Measurements from ENCODE around the gene STBD1.
"Not testable (repeated sequence)": the region's sequence is repeated elsewhere in the genome, so short reads cannot be mapped to it uniquely, and the experiment has no call there.

The STBD1 gene

GRCh38 chr4:76305971-76306881 lies at the start of gene STBD1:
Gene STBD1 (plus strand): TSS chr4:76306733. CDS start chr4:76306770, 37 bp downstream.
- in situ Hi-C loops (cut with HindIII; ENCODE audit: low sequenced_read_pairs) = no loop called here

DNA sequence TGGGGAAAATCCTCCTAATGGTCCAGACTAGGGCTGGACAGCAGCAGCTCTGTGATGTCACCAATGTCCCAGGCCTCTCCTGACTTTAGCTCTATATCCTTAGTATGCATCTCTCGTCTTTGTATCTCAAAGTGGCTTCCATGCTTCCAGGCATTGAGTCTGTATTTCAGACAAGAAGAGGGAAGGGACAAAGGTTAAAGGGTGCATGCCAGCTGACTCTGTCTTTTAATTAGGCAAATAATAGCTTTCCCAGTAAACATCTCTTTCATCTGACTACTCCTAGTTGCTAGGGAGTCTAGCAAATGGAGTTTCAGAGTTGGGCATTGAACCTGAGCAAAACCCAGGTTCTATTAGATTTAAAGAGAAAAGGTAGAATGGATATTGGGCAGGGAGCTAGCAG lies 49.6 kb upstream of the STBD1 start:
- in situ Hi-C loops (cut with HindIII; ENCODE audit: low sequenced_read_pairs) = no loop called here

- in situ Hi-C loops (cut with HindIII; ENCODE audit: low sequenced_read_pairs) = no loop called here
These were observed 48.7 kb upstream of the STBD1 start for GRCh38 chr4:76257824-76258223.

DNA sequence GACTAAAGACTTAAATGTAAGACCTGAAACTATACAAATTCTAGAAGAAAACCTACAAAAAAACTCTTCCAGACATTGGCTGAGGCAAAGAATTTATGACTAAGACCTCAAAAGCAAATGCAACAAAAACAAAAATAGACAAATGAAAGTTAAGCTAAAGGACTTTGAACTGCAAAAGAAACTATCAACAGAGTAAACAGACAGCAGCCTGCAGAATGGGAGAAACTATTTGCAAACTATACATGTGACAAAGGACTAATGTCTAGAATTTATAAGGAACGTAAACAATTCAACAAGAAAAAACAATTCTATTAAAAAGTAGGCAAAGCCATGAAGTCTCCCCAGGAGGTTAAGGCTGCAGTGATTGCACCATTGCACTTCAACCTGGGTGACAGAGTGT lies 46.0 kb upstream of the STBD1 start:
- in situ Hi-C loops (cut with HindIII; ENCODE audit: low sequenced_read_pairs) = no loop called here

- in situ Hi-C loops (cut with HindIII; ENCODE audit: low sequenced_read_pairs) = no loop called here
These were observed 40.8 kb upstream of the STBD1 start for GRCh38 chr4:76265631-76266218.

DNA sequence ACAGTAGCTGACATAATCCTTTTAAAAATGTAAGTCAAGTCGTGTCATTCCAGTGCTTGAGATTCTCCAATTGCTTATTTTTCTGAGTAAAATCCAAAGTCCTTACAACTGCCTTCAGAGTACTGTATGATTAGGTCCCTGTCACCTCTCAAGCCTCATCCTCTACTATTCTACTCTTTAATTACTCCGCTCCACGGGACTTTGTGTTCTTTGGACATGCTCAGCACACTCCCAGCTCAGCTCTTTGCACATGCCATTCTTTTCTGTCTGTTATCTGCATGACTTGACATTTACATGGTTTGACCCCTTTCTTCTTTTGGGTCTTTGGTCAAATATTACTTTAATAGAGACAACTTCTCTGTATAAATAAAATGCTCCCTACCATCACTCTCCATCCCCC lies 39.9 kb upstream of the STBD1 start:
- in situ Hi-C loops (cut with HindIII; ENCODE audit: low sequenced_read_pairs) = no loop called here

GRCh38 chr4:76267811-76268210 lies 38.7 kb upstream of the STBD1 start:
- in situ Hi-C loops (cut with HindIII; ENCODE audit: low sequenced_read_pairs) = no loop called here

DNA sequence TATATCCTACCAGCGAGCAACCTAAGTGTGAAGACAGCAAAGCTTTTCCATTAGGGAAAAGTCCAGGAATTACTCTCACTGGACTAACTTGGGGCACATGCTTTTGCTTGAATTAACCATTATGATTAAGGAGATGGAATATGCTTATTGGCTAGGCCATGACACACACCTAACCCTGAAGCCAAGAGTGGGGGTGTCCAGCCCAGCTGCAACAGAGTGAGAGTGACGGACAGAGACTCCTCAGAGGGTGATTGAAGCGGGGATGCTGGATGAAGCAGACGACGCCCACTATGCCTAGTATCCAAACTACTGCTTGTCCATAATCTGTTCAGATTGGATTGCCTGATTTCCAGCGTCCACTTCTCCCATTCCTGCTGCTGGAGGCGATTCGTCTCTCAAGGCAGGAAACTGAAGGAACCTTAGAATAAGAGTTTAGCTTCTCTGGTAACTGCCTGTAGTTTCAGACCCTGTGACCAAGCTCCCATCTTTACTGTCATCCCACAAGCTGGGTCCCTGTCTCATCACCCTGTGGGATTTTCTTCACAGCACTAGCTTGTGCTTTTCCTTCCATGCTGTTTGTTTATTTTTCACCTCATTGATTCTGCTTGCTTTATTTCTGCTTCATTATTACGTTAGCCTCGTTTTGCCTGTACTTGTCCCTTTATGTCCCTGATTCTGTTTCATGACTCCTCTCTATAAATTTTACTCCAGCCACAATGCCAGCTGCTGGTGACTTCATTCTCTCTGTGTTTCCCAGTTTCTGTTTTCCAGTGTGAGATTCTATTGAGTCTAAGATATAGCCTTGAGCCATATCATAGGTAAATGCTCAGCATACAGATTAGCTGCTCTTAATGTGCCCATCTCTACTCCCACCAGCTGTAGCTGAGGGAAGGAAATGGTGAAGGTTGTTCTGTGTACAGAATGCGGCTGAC lies 36.0 kb upstream of the STBD1 start:
- in situ Hi-C loops (cut with HindIII; ENCODE audit: low sequenced_read_pairs) = no loop called here

GRCh38 chr4:76271248-76271647 lies 35.3 kb upstream of the STBD1 start:
- in situ Hi-C loops (cut with HindIII; ENCODE audit: low sequenced_read_pairs) = no loop called here

DNA sequence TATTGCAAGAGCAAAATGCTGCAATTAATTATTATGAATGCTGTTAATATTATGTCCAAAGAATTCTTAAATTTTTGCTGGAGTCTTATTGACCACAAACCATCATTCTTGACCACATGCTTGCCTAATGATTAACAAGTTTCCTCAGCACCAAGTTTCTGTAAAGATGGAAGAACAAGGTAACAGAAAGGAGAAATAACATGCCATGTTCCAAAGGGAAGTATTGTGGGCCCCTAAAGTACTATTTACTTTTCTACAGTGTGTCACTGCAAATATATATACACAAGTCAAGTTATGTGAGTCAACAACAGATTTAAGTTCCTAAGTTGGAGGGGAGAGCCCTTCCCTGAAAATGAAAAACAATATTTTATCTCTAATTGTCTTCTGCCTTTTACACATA lies 34.5 kb upstream of the STBD1 start:
- in situ Hi-C loops (cut with HindIII; ENCODE audit: low sequenced_read_pairs) = no loop called here

- in situ Hi-C loops (cut with HindIII; ENCODE audit: low sequenced_read_pairs) = no loop called here
These were observed 34.0 kb upstream of the STBD1 start for GRCh38 chr4:76272582-76272981.

GRCh38 chr4:76272999-76273398 lies 33.5 kb upstream of the STBD1 start:
- in situ Hi-C loops (cut with HindIII; ENCODE audit: low sequenced_read_pairs) = no loop called here

DNA sequence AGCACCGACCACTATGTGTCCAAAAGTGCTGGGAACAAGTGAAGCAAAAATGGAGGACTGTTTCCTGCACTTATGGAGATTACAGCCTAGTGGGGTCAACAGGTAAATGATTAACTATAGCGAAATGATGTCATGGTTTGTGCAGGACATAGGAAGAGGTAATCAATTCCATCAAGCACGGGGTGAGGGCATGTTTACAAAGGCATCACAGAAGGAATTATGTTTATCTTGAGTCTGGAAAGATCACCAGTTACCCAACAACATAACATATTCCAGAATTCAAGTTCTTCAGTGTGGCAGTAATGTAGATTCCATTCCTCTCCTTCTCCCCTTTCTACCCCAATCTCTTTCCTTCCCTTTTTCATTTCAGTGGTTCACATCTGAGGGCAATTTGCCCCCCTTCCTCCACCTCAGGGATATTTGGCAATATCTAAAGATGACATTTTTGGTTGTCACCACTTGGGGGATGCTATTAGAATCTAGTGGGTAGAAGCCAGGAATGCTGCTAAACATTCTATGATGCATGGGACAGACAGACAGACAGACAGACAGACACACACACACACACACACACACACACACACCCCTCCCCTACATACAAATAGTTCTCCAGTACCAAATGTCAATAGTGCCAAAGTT lies 30.9 kb upstream of the STBD1 start:
- in situ Hi-C loops (cut with HindIII; ENCODE audit: low sequenced_read_pairs) = no loop called here

DNA sequence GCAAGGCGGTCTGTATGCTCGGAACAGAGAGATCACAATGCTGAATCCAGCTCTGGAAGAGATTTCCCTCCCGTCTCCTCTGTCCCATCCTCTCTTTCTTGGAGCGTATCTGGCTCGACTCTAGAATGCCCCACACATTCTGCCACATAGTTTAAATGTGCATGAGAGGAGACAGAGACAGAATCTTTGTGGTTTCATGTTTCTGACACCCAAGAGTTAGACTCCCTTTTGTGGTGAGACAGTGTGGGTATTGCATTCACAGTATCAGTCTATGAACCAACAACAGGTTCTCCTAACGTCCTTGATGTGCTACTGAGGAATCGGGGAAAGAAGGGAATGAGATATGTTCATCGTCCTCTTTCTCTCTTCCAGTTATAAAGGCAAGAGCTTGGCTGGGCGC lies 29.7 kb upstream of the STBD1 start:
- in situ Hi-C loops (cut with HindIII; ENCODE audit: low sequenced_read_pairs) = no loop called here

GRCh38 chr4:76277667-76278066 lies 28.9 kb upstream of the STBD1 start:
- in situ Hi-C loops (cut with HindIII; ENCODE audit: low sequenced_read_pairs) = no loop called here

DNA sequence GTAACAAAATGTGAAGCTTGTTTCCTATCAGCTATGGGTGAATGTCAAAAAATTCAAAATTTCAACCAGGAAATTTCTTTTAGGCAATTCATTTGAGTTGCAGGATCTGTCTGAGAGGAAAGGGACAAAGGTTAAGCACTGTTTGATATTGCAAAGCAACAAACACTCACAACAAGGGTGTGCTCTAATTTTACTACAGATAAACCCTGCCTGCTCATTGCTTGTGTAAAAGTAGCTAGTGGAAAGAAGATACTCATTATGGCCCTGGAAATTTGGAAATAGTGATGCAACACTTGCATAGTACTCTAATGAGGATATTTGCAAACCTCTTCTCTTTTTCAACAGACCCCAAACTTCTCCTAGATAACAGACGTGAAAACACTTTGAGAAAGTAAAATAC lies 27.9 kb upstream of the STBD1 start:
- in situ Hi-C loops (cut with HindIII; ENCODE audit: low sequenced_read_pairs) = no loop called here

- in situ Hi-C loops (cut with HindIII; ENCODE audit: low sequenced_read_pairs) = no loop called here
These were observed 27.1 kb upstream of the STBD1 start for GRCh38 chr4:76279462-76279861.

- in situ Hi-C loops (cut with HindIII; ENCODE audit: low sequenced_read_pairs) = no loop called here
These were observed 25.8 kb upstream of the STBD1 start for GRCh38 chr4:76280488-76281441.

- in situ Hi-C loops (cut with HindIII; ENCODE audit: low sequenced_read_pairs) = not testable (repeated sequence)
These were observed 24.9 kb upstream of the STBD1 start for GRCh38 chr4:76281594-76281993.

All from DLD1 (cell line).